ENCODE measurements around the gene SLC46A1.

Gene SLC46A1

DNA sequence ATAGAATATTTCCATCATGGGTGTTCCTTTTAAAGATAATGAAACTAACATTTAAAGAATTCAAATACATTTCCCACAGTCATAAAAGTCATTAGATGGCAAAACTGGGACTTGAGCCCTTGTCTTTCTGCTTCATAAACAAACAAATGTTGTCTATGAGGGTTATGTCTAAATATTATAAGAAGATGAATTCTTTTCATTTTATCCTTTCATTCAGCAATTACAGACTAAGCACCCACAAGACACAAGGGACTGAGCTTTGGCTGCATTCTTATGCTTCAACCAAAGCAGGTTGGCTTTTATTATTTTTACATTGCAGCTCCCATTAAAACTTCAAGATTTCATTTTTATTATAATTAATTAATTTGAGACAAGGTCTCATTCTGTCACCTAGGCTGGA is 19.6 kb downstream of the SLC46A1 start:
- DNase-seq: no peak
- intact Hi-C loops (cut with DNase I): no loop called here

DNA sequence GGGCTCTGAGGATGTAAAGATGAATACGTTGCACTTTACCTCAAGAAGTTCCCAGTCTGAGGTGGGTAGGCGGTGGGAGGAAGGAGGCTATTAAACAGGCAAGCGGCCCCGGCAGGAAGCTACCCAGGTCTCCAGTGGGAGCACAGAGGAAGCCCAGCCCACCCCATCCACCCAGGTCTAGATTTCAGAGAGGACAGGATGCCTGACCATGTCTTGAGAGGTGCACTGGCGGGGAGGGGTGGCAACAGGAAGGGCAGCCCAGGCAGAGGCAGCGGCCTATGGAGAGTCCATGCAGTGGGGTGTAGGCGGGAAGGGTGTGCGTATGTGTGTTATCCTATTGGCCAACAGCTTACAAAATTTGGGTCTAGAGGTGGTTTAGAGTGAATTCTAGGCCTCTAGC is 20.6 kb downstream of the SLC46A1 start:
- DNase-seq: peak in 1 of 42 donors; percentile 30
- intact Hi-C loops (cut with DNase I): no loop called here

DNA sequence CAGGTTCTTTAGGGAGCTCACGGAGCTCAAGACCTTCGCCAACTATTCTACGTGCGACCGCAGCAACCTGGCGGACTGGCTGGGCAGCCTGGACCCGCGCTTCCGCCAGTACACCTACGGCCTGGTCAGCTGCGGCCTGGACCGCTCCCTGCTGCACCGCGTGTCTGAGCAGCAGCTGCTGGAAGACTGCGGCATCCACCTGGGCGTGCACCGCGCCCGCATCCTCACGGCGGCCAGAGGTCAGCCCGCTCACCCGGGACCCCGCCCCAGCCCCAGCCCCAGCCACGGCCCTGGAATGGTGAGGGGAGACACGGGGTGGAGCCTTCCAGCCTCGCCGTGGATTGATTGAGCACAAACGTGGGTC is 21.0 kb downstream of the SLC46A1 start:
- intact Hi-C loops (cut with DNase I): no loop called here

DNA sequence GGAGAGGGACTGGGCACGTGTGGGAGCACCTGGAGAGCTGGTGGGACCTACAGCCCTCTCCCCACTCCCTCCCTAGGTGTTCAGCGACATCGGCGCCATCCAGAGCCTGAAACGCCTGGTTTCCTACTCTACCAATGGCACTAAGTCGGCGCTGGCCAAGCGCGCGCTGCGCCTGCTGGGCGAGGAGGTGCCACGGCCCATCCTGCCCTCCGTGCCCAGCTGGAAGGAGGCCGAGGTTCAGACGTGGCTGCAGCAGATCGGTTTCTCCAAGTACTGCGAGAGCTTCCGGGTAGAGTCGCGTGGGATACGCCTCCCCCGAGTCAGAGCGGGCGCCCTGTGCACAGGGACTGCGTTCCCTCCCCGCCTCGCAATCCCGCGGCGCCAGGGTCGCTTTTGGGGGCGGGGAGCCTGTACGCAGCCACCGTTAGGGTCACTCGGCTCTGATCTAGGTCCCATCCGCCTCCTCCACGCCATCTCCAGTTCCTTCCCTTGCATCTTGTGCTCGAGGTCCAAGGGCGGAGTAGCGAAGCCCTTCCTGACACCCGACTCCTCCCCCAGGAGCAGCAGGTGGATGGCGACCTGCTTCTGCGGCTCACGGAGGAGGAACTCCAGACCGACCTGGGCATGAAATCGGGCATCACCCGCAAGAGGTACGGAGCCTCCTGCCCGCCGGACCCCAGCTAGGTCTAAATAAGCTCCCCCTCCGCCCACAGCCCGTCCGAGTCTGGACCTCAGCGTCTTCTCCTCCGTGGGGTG is 21.6 kb downstream of the SLC46A1 start:
- intact Hi-C loops (cut with DNase I): no loop called here
- DNase-seq: peak in 31 of 42 donors; percentile 26 to 77 (median 52)

More for the DNA sequence above, 21.0 kb downstream of the SLC46A1 start:
- peak in 2 of 42 donors; percentile 12 to 22 for DNase-seq

DNA sequence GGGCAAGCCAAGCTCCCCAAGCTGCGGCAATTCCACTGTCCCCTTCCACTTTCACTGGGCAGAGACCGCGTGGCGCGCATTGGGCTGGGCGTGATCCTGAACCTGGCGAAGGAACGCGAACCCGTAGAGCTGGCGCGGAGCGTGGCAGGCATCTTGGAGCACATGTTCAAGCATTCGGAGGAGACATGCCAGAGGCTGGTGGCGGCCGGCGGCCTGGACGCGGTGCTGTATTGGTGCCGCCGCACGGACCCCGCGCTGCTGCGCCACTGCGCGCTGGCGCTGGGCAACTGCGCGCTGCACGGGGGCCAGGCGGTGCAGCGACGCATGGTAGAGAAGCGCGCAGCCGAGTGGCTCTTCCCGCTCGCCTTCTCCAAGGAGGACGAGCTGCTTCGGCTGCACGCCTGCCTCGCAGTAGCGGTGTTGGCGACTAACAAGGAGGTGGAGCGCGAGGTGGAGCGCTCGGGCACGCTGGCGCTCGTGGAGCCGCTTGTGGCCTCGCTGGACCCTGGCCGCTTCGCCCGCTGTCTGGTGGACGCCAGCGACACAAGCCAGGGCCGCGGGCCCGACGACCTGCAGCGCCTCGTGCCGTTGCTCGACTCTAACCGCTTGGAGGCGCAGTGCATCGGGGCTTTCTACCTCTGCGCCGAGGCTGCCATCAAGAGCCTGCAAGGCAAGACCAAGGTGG is 24.7 kb downstream of the SLC46A1 start:
- intact Hi-C loops (cut with DNase I): no loop called here
- DNase-seq: peak in 26 of 42 donors; percentile 12 to 73 (median 52)

DNA sequence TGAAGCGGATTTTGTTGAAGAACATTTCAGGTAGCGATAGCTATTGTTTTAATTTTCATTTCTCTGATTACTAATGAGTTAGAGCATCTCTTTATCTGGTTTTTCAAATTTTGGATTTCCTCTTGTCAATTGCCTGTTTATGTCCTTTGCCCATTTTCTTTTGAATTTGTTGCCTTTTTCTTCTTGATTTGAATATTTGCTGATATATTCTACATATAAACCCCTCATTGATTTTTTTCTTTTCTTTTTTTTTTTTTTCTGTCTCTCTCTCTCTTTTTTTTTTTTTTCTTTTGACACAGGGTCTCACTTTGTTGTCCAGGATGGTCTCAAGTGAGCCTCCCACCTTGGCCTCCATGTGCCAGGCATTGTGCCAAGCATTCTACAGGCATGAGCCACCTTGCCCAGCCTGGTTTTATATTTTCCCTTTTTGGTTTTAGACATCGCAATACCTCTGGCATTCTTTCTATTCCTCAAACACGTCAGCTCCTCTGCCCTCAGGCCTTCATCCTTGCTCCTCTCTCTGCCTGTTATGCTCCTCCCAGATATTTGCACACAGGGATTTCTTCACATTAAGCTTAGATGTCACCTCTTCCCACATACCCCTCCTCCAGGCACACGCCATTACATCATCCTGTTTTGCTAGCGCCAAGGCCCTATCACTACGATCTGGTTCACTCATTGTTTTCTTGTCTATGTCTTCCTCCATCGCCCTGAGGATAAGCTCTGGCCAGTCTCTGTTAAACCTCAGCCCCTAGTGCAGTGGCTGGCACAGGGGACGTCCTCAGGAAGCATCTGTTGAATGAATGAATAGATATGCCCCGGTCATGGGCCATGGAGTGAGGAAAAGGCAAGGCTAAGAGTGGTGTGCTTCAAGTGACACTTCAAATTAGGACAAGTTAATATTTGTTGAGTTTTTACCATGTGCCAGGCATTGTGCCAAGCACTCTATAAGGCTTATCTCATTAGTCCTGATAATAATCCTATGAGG is 25.9 kb downstream of the SLC46A1 start:
- intact Hi-C loops (cut with DNase I): no loop called here

DNA sequence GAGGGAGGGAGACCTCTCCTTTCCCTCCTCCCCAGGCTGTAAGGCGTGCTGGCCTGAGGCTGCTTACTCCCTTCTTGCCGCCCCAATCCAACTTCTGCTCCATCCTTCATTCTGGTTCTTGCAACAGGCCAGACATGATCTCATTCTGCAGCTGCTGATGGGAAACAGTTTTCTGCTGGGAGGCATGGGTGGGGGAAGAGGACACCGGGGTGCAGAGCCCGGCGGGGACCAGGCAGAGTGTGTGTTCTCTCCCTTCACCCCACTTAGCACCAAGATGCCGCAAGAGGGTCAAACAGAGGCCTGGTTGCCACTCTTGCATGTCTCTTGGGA is 33.1 kb downstream of the SLC46A1 start:
- intact Hi-C loops (cut with DNase I): no loop called here
- peak in 1 of 42 donors; percentile 10 for DNase-seq

More for the DNA sequence above, 25.9 kb downstream of the SLC46A1 start:
- peak in 12 of 42 donors; percentile 33 to 66 (median 55) for DNase-seq

DNA sequence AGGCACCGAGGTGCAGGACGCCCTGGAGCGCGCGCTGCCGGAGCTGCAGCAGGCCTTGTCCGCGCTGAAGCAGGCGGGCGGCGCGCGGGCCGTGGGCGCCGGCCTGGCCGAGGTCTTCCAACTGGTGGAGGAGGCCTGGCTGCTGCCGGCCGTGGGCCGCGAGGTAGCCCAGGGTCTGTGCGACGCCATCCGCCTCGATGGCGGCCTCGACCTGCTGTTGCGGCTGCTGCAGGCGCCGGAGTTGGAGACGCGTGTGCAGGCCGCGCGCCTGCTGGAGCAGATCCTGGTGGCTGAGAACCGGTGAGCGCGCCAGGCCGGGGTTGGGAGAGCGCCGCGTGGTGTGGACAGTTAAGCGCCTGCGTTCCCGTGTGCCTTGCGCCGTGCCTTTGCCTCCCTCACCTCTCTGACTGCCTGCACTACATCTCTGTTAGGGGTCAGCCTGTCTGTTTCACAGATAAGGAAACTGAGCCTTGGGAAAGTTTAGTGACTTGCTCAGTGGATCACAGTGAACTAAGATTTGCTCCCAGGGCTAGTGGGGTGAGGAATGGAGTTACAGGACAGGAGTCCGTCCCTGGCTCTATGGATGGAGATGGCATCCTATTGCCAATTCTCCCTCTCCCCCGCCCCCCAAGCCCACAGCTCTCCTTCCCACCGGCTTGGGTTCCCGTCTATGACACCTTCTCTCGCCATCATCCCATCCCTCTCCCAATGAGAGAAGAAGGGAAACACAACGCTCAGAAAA is 33.6 kb downstream of the SLC46A1 start:
- intact Hi-C loops (cut with DNase I): no loop called here
- DNase-seq: peak in 35 of 42 donors; percentile 23 to 71 (median 54)

DNA sequence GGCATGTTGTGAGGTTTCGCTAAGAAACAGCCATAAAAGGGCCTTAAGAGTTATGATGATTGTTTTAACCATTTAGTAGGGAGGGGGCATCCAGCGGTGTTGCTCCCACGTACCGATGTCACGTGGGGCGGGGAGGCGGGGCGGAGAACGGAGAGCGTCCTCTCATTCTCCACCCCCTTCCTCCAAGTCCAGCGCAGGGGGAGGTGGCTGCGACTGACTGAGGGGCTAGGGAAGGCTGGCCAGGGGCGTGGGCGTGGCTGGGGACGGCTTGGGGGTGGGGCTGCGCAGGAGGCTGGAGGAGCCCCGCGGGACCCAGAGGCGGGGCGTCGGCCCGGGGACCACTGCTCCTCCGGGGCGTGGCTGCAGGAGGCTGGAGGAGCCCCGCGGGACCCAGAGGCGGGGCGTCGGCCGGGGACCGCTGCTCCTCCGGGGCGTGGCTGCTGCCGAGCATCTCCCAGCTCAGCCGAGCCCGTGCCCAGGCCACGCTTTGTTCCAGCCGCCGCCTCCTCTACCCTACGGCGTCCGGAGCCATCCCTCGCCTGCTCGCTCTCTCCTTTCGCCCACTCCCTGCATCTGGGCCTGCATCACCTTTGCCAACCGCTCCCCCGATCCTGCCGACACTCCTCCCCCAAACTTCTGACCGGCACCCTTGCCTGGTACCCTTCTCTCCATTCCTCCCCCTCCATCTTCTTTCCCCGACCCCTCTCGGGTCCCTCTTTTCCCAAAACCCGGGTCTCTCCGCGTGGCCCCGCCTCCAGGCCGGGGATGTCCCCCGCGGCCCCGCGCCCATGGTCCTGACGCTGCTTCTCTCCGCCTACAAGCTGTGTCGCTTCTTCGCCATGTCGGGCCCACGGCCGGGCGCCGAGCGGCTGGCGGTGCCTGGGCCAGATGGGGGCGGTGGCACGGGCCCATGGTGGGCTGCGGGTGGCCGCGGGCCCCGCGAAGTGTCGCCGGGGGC is 34.5 kb downstream of the SLC46A1 start, which contains the start of gene SARM1:
SARM1 (plus strand) TSS at position 450 of the 958 bp plus-strand sequence; CDS start at position 789, 339 bp downstream.
- intact Hi-C loops (cut with DNase I): no loop called here
- DNase-seq: peak; percentile 71 to 95 (median 89)

DNA sequence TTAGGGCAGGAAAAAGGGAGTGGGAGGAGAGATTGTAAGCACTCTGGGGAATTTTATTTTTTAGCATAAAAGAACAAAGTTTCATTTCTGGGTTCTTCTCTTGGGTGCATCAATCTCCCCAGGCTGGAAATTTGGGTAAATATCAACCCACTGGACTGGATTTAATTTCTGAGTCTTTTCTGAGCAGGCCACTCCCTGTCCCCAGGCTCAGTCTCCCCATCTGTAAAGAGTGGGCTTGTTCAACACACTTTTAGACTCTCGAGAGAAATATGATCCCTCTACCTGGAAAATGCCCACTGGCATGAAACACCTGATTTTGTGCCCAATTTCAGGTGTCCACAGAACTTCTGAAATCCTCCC is 35.3 kb downstream of the SLC46A1 start:
- DNase-seq: no peak
- intact Hi-C loops (cut with DNase I): no loop called here

DNA sequence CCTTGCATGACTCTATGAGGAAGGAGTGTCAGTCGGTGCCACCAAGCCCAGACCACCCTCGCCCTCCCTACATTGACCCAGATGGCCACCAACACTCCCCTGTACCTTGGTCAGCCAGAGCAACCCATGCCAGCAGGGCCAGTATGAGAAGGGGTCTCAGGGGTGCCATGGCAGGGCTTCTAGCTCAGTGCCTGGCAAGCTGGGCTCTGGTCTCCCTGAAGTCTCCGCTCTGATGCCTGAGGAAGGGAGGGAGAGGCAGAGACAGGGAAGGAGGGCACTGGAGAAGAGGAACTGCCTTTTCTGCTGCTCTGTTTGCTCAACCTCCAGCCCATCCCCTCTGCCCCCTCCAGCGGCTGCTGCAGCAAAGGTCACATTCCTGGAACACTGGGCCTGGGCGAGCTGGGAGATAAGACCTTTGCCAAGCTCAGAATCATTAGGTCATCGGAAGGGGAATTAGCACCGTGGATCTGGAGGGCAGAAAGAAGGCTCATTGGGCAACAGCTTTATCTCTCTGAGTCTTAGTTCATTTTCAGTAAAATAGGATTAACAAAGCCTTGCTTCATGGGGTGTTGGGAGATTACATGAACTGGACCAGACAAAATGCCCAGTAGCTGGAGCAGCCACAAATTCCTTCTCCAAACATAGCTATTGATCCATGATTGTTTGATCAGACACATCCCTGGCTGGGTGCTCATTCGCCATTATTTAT is 35.8 kb downstream of the SLC46A1 start, which contains the start of gene VTN:
VTN (minus strand) TSS at position 273 of the 709 bp plus-strand sequence; CDS start at position 169, 104 bp downstream.
- no peak for DNase-seq
- intact Hi-C loops (cut with DNase I): no loop called here

DNA sequence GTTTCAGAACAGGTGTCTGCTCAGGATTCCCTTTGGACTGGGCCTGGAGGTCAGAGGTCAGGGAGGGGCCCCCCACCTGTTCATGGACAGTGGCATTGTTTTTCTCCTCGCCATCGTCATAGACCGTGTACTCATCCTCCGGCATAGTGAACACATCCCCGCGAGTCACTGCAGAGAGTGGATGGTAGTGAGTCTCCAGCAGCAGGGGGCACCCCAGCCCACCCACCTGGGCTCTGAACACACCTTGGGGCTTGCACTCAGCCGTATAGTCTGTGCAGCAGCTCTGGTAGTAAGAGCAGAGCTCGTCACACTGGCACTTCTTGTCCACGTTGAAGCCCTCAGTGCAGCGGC is 36.4 kb downstream of the SLC46A1 start:
- intact Hi-C loops (cut with DNase I): no loop called here
- no peak for DNase-seq

DNA sequence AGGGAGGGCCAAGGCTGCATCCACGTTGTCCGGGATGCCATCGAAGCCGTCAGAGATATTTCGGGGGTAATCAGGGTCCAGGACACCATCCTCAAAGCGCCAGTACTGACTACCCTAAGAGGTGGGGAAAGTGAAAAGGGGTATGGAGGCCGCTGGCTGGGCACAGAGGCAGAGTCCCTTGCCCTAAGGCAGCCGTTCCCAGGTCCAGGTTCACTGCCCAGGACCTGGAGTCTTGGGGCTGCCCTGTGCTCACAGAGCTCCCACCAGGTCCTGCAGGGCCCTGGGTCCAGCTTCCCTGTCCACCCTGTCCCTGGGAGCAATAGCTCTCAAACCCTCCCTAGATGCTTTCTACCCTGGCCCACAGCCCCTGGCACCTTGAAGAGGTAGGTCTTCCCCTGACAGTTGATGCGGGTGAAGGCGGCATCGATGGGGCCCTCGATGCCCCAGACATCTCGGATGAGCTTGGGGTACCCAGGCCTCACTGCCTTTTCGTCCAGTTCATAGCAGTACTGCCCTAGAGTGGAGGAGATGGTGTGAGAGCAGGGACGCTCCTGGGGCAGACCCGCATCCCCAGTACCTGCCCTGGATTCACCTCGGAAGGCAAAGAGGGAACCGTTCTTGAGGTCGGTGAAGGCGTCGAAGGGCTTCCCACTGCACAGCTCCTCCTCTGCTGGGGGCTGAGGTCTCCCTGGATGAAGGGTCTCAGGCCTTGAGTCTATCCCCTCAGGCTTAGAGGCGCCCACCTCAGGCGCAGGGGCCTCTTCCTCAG is 36.9 kb downstream of the SLC46A1 start:
- intact Hi-C loops (cut with DNase I): no loop called here
- DNase-seq: no peak

DNA sequence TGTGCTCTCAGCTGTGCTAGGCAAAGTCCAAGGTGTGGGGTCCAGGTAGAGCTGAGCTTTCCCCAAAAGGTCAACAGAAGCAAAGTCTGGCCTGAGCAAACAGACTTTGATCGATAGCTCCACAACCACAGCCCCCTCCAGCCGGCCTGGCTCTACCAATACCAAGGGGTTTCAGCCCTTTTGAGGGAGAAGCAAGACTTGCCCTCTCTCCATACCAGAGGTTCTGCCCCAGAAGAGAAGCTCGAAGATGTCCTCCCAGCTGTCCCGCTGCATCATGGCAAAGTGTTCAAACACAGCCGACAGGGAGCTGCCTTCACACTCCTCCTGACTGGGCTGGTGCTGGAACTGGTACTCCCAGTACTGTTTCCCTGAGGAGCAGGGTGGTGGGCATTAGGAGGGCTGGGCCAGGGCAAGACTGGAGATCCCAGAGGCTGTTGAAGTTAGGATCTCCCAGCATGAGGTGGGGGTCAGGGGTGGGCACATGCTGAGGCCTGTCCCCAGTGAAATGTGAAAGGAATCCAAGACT is 37.6 kb downstream of the SLC46A1 start:
- intact Hi-C loops (cut with DNase I): no loop called here
- no peak for DNase-seq

DNA sequence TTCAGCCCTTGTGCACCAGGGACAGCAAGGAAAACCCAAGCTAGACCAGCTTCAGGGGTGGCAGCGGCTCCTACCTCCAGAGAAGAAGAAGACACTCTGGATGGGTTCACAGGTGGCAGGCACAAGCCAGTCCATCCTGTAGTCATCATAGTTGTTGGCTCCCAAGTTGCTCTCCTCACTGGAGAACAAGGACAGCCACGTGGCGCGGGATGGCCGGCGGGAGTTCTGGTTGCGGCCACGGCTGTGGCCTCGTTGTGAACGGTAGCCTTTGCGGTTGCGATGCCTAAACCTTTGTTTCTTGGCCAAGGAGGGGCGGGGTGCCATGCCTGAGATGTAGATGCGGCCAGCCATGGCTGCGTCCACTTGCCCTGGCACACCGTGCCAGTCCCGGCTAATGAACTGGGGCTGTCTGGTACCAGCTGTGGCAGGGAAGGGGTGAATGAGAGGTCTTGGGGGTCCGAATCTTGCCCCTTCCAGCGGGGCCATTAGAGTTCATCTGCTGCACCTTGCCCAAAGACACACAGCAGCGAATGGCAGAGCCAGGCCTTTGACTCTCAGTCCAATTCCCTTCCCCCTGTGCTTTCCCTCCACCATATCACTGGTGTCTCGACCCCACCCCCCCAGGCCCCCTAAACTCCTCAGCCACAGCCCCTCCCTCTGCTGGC is 38.2 kb downstream of the SLC46A1 start:
- intact Hi-C loops (cut with DNase I): no loop called here
- DNase-seq: no peak

DNA sequence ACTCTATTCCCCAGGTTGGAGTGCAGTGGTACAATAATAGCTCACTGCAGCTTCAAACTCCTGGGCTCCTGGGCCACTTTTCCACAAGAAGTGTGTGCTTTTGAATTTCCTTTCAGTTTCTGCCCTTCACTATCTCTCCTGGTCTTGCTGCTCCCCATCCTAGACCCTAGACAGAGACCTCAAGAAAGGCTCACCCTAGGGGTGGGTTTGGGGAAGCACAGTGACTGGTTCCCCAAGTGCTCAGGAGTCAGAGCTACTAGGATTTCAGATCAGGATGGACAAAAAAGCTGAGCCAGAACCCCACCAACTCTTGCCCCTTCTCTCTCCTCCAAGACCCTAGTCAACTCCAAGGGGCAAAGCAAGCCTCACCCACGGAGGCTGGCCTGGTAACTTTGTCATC is 39.4 kb downstream of the SLC46A1 start:
- intact Hi-C loops (cut with DNase I): no loop called here
- no peak for DNase-seq
